Measurements from ENCODE around the gene HCFC1. TPM values are rescaled to one million over a fixed set of nuclear protein-coding genes. Genes with fewer than 3 reads are reported as not detected.
A peak's percentile ranks its signal among the peaks of the same experiment; 100 is the strongest.

HCFC1 gene
- total RNA-seq, 2 donors from 2014 or later: 36.6 to 80.5 TPM

- Histone ChIP-seq H3K9me3 (no peaks in the 10 kb centered on the region), H3K27ac (no peak overlapping the region), H3K9ac (ENCODE audit: low read depth in 2 of 2, low read length in 2 of 2) (no peak overlapping the region), H3K27me3 (no peaks in the 10 kb centered on the region), H3K4me3 (no peak overlapping the region), H3K4me1 (no peaks in the 10 kb centered on the region), H3K36me3 (no peaks in the 10 kb centered on the region)
- intact Hi-C loops (cut with DNase I): no loop called here
- TF ChIP-seq CTCF (IDR thresholded peaks at IDR 0.05): no peak
- no peak for DNase-seq
Observed at GRCh38 chrX:153929576-153929975, 42.0 kb downstream of the HCFC1 start.

GRCh38 chrX:153928846-153929245, 42.8 kb downstream of the HCFC1 start:
- H3K36me3 ChIP-seq: no peaks in the 10 kb centered on the region
- no peak for DNase-seq
- H3K9ac ChIP-seq (ENCODE audit: low read depth in 2 of 2, low read length in 2 of 2): no peak overlapping the region
- intact Hi-C loops (cut with DNase I): no loop called here
- peak overlapping the region; percentile 34 for H3K27ac ChIP-seq
- no peaks in the 10 kb centered on the region for H3K4me1 ChIP-seq
- no peaks in the 10 kb centered on the region for H3K9me3 ChIP-seq
- peak overlapping the region; percentile 42 for H3K4me3 ChIP-seq
- TF ChIP-seq CTCF (IDR thresholded peaks at IDR 0.05): no peak
- H3K27me3 ChIP-seq: no peaks in the 10 kb centered on the region

GRCh38 chrX:153927922-153928760, 43.5 kb downstream of the HCFC1 start:
- Histone ChIP-seq H3K9me3 (no peaks in the 10 kb centered on the region), H3K9ac (ENCODE audit: low read depth in 2 of 2, low read length in 2 of 2) (peak overlapping the region; percentile 77 to 90), H3K36me3 (no peaks in the 10 kb centered on the region), H3K27me3 (no peaks in the 10 kb centered on the region), H3K27ac (peak overlapping the region; percentile 90), H3K4me1 (no peaks in the 10 kb centered on the region), H3K4me3 (peak overlapping the region; percentile 42)
- intact Hi-C loops (cut with DNase I): no loop called here
- DNase-seq: peak; percentile 96
- TF ChIP-seq CTCF (IDR thresholded peaks at IDR 0.05): no peak

- Histone ChIP-seq H3K9ac (ENCODE audit: low read depth in 2 of 2, low read length in 2 of 2) (peak overlapping the region; percentile 77 to 90), H3K27ac (peak overlapping the region; percentile 90), H3K4me3 (peak overlapping the region; percentile 42), H3K36me3 (no peaks in the 10 kb centered on the region), H3K9me3 (no peaks in the 10 kb centered on the region), H3K27me3 (no peaks in the 10 kb centered on the region), H3K4me1 (no peaks in the 10 kb centered on the region)
- intact Hi-C loops (cut with DNase I): no loop called here
- TF ChIP-seq CTCF (IDR thresholded peaks at IDR 0.05): no peak
- no peak for DNase-seq
Observed at GRCh38 chrX:153927672-153927921, 44.0 kb downstream of the HCFC1 start.

- DNase-seq: peak; percentile 66
- Histone ChIP-seq H3K27ac (peak overlapping the region; percentile 90), H3K9ac (ENCODE audit: low read depth in 2 of 2, low read length in 2 of 2) (peak overlapping the region; percentile 77 to 90), H3K9me3 (no peaks in the 10 kb centered on the region), H3K4me3 (peak overlapping the region; percentile 42), H3K36me3 (no peaks in the 10 kb centered on the region), H3K4me1 (no peaks in the 10 kb centered on the region), H3K27me3 (no peaks in the 10 kb centered on the region)
- intact Hi-C loops (cut with DNase I): no loop called here
- no peak for TF ChIP-seq CTCF (IDR thresholded peaks at IDR 0.05)
Observed at GRCh38 chrX:153926858-153927671, 44.6 kb downstream of the HCFC1 start.
